Neutrophil (primary cell): ENCODE data around the gene CYSLTR2.

Experiments used
- H3K27ac ChIP-seq: fragments of 200-600 bp; sonication (generic); 2 replicates; pipeline ENCODE4 v1.5.1; 2016; ENCODE audit warnings: mild to moderate bottlenecking, moderate library complexity
- H3K27me3 ChIP-seq: fragments of 200-600 bp; sonication (generic); 2 replicates; pipeline ENCODE4 v1.6.0; 2016; ENCODE audit warnings: mild to moderate bottlenecking
- H3K36me3 ChIP-seq: fragments of 200-600 bp; sonication (generic); 2 replicates; pipeline ENCODE4 v1.5.1; 2017
- H3K4me1 ChIP-seq, 2 experiments: fragments of 200-600 bp in 1 of 2; sonication (generic) in 1 of 2; 1 replicate in 1 of 2; 2 replicates in 1 of 2; pipeline versions ENCODE4 v1.5.1 to v1.6.1; 2013 to 2016; ENCODE audit warnings: low read depth in 1 of 2, low read length in 1 of 2, mild to moderate bottlenecking in 1 of 2, moderate library complexity in 1 of 2; ENCODE audit not compliant: control insufficient read depth in 1 of 2, insufficient read depth in 1 of 2
- H3K4me3 ChIP-seq, 2 experiments: fragments of 200-600 bp in 1 of 2; sonication (generic) in 1 of 2; 1 replicate in 1 of 2; 2 replicates in 1 of 2; pipeline ENCODE4 v1.5.1; 2013 to 2016; ENCODE audit warnings: low read depth in 1 of 2, low read length in 1 of 2, mild to moderate bottlenecking in 1 of 2, moderate library complexity in 1 of 2
- H3K9me3 ChIP-seq: fragments of 200-600 bp; sonication (generic); 2 replicates; pipeline ENCODE4 v1.5.1; 2016
- TF ChIP-seq, protein P1 (sequence below): fragments of 200-600 bp; sonication (generic); IDR thresholded peaks from 2 replicates; pipeline ENCODE4 v1.5.1; 2016; ENCODE audit warnings: antibody characterized with exemption

CYSLTR2 gene

DNA sequence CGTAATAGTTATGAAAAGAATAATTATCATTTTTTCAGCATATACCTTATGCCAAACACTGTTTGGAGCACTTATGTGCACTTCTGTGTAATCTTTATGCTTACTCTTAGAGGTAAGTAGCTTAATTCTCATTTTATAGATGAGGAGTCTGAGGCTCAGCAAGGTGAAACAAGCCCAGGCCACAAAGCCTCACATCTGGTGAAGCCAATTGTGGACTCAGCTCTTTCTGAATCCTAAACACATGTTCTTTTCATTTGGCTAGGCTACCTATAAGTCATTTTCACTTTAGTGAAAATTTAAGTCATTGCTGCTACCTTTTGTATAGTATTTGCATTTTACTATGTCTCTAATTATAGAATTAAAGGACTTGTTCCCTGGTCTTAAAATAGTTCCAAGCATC is 84.0 kb downstream of the CYSLTR2 start:
- no peaks in the 10 kb centered on the region for H3K4me1 ChIP-seq
- TF ChIP-seq, protein P1, sequence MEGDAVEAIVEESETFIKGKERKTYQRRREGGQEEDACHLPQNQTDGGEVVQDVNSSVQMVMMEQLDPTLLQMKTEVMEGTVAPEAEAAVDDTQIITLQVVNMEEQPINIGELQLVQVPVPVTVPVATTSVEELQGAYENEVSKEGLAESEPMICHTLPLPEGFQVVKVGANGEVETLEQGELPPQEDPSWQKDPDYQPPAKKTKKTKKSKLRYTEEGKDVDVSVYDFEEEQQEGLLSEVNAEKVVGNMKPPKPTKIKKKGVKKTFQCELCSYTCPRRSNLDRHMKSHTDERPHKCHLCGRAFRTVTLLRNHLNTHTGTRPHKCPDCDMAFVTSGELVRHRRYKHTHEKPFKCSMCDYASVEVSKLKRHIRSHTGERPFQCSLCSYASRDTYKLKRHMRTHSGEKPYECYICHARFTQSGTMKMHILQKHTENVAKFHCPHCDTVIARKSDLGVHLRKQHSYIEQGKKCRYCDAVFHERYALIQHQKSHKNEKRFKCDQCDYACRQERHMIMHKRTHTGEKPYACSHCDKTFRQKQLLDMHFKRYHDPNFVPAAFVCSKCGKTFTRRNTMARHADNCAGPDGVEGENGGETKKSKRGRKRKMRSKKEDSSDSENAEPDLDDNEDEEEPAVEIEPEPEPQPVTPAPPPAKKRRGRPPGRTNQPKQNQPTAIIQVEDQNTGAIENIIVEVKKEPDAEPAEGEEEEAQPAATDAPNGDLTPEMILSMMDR: no peak
- H3K9me3 ChIP-seq: no peaks in the 10 kb centered on the region
- no peaks in the 10 kb centered on the region for H3K27me3 ChIP-seq
- no peaks in the 10 kb centered on the region for H3K36me3 ChIP-seq
- H3K4me3 ChIP-seq: no peak overlapping the region
- H3K27ac ChIP-seq: no peak overlapping the region

GRCh38 chr13:48738311-48738710 is 84.6 kb downstream of the CYSLTR2 start:
- H3K27me3 ChIP-seq: no peaks in the 10 kb centered on the region
- H3K4me3 ChIP-seq: no peak overlapping the region
- no peaks in the 10 kb centered on the region for H3K9me3 ChIP-seq
- H3K27ac ChIP-seq: no peak overlapping the region
- H3K36me3 ChIP-seq: no peaks in the 10 kb centered on the region
- H3K4me1 ChIP-seq: no peaks in the 10 kb centered on the region
- TF ChIP-seq, protein P1: no peak

DNA sequence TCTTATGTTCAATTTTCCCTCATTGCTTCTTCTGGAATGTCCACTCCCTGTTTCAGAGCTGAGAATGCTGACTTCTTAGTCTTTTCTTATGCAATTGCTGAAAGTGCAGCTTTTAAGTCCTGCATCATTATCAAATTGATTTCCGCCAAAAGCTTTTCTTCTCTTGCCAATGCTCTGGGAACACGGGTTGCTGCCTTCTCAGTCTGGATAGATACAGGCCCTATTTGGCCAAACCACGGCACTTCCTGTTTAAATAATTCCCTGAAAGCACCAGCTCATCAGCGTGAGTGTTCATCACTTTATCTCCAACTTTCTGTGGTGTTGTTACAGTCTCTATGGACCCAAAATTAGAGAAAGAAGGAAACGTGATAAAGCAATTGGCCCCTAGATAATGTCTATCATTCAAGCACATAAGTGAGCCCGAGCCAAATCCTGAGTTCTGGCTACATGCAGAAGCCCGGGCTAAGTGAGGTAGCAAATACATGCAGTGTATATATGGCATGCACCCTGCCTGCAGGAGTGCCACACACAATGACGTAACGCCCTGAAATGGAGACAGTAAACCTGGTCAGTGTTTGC is 85.7 kb downstream of the CYSLTR2 start:
- H3K36me3 ChIP-seq: no peaks in the 10 kb centered on the region
- H3K4me3 ChIP-seq: no peak overlapping the region
- TF ChIP-seq, protein P1: no peak
- H3K27ac ChIP-seq: no peak overlapping the region
- no peaks in the 10 kb centered on the region for H3K9me3 ChIP-seq
- H3K27me3 ChIP-seq: no peaks in the 10 kb centered on the region
- no peaks in the 10 kb centered on the region for H3K4me1 ChIP-seq

GRCh38 chr13:48741377-48741776 is 87.6 kb downstream of the CYSLTR2 start:
- no peak overlapping the region for H3K27ac ChIP-seq
- no peak overlapping the region for H3K4me3 ChIP-seq
- H3K36me3 ChIP-seq: no peaks in the 10 kb centered on the region
- no peaks in the 10 kb centered on the region for H3K27me3 ChIP-seq
- no peaks in the 10 kb centered on the region for H3K9me3 ChIP-seq
- TF ChIP-seq, protein P1: no peak
- no peaks in the 10 kb centered on the region for H3K4me1 ChIP-seq

GRCh38 chr13:48746821-48747220 is 93.1 kb downstream of the CYSLTR2 start:
- H3K4me1 ChIP-seq: no peaks in the 10 kb centered on the region
- TF ChIP-seq, protein P1: no peak
- H3K36me3 ChIP-seq: no peaks in the 10 kb centered on the region
- no peak overlapping the region for H3K4me3 ChIP-seq
- no peaks in the 10 kb centered on the region for H3K9me3 ChIP-seq
- H3K27ac ChIP-seq: no peak overlapping the region
- H3K27me3 ChIP-seq: no peaks in the 10 kb centered on the region

DNA sequence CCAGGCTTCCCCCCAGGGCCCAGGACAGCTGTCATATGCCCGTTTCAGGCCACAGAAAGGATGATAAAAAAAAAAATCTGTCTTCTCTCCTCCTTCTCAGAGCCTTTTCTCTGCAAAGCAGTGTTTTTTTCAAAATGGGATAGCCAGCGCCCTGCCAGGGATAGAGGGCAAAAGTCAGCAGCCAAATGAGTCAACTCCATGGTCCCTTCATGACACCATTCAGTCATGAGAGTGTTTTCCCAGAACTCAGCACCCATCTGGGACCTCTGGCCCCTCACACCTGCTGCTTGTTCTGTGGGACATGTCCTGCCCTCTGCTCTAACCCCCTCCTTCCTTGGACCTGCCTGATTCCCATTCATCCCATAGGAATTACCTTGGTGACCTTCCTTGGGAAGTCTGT is 95.0 kb downstream of the CYSLTR2 start:
- TF ChIP-seq, protein P1: no peak
- no peak overlapping the region for H3K27ac ChIP-seq

More for the DNA sequence above, 95.0 kb downstream of the CYSLTR2 start:
- H3K27me3 ChIP-seq: no peaks in the 10 kb centered on the region
- H3K4me1 ChIP-seq: no peaks in the 10 kb centered on the region
- H3K36me3 ChIP-seq: no peaks in the 10 kb centered on the region
- no peak overlapping the region for H3K4me3 ChIP-seq
- H3K9me3 ChIP-seq: no peaks in the 10 kb centered on the region
